Gastrocnemius medialis (tissue), 4 donors: ENCODE data around the gene LDLRAD4.

ENCODE experiments used
- CTCF ChIP-seq, 5 experiments: fragments of 450-650 bp in 3 of 5; fragments of 200-600 bp in 2 of 5; sonication (generic) in 2 of 5; IDR thresholded peaks in 4 of 5; conservative IDR thresholded peaks in 1 of 5; 1 replicate in 4 of 5; 2 replicates in 1 of 5; pipeline ENCODE4 v1.5.1; 2016 to 2019; ENCODE audit warnings: antibody characterized with exemption in 5 of 5, mild to moderate bottlenecking in 3 of 5, moderate library complexity in 3 of 5
- POLR2A ChIP-seq, 2 donors: fragments of 450-650 bp; IDR thresholded peaks; one replicate each; pipeline ENCODE4 v1.6.1; 2017; ENCODE audit warnings: antibody characterized with exemption in 2 of 2, mild to moderate bottlenecking in 2 of 2, moderate library complexity in 2 of 2

GRCh38 chr18:13388586-13389490, 170.3 kb downstream of the LDLRAD4 start:
- TF ChIP-seq CTCF (IDR thresholded peaks at IDR 0.05 in 4 of 5, conservative IDR thresholded peaks at IDR 0.05 in 1 of 5) (no peak), POLR2A (IDR thresholded peaks at IDR 0.05) (no peak)
